ENCODE results near the gene ATG10.

DNA sequence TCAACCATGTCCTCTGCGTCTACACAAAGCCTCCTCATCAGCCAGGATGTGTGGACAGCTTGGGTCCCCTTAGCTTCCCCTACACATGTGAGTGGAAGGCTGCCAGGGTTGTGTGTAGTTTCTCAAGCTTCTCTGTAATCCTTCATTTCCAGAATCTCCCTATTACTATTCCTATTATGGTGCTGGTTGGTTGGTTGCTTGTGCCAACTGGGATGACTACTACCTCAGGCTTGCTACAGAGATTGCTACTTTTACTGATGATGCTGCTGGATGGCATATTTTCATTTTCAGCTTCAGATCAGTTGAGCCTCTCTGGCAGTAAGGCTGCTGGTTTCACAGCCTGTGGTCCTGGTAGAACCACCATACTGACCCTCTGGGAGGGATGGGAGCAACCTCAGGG is 39.9 kb downstream of the ATG10 start:
- TF ChIP-seq CTCF (IDR thresholded peaks at IDR 0.05) (no peak), ZFX (IDR thresholded peaks at IDR 0.05; ENCODE audit: borderline replicate concordance) (no peak)

All from 22Rv1 (cell line).